HG02571 (cell line): ENCODE results near the gene PEMT.
"Not testable (repeated sequence)": the region's sequence is repeated elsewhere in the genome, so short reads cannot be mapped to it uniquely, and the experiment has no call there.

ENCODE experiments used
- ATAC-seq: cut with Tn5 transposase; IDR thresholded peaks from one replicate; pipeline ENCODE4 v1.9.1; 2021; ENCODE audit warnings: mild to moderate bottlenecking, moderate library complexity; ENCODE audit not compliant: unreplicated experiment

The PEMT gene

GRCh38 chr17:17591355-17592298 is at the start of gene PEMT:
TSS of gene PEMT (minus strand) at chr17:17591708. CDS start at chr17:17591626, 82 bp downstream.
- peak; percentile 92 for ATAC-seq

GRCh38 chr17:17639661-17640270 is 48.3 kb upstream of the PEMT start:
- not testable (repeated sequence) for ATAC-seq

GRCh38 chr17:17638467-17638866 is 47.0 kb upstream of the PEMT start:
- no peak for ATAC-seq

GRCh38 chr17:17636272-17636885 is 44.9 kb upstream of the PEMT start:
- no peak for ATAC-seq

- ATAC-seq, result not testable (repeated sequence)
Observed at GRCh38 chr17:17635537-17636271, 44.2 kb upstream of the PEMT start.

- no peak for ATAC-seq
Observed at GRCh38 chr17:17635126-17635525, 43.6 kb upstream of the PEMT start.

GRCh38 chr17:17633310-17633709 is 41.8 kb upstream of the PEMT start:
- ATAC-seq, result no peak

- not testable (repeated sequence) for ATAC-seq
Observed at GRCh38 chr17:17632690-17633089, 41.2 kb upstream of the PEMT start.

- ATAC-seq, result no peak
Observed at GRCh38 chr17:17628388-17629008, 37.0 kb upstream of the PEMT start.

GRCh38 chr17:17626840-17627239 is 35.3 kb upstream of the PEMT start:
- ATAC-seq, result no peak

GRCh38 chr17:17626151-17626805 is 34.8 kb upstream of the PEMT start:
- no peak for ATAC-seq

GRCh38 chr17:17624741-17625140 is 33.2 kb upstream of the PEMT start:
- ATAC-seq, result no peak

GRCh38 chr17:17623904-17624303 is 32.4 kb upstream of the PEMT start:
- ATAC-seq, result no peak

- no peak for ATAC-seq
Observed at GRCh38 chr17:17621254-17621653, 29.7 kb upstream of the PEMT start.

GRCh38 chr17:17613708-17614114 is 22.2 kb upstream of the PEMT start:
- ATAC-seq, result no peak

- ATAC-seq, result no peak
Observed at GRCh38 chr17:17612085-17613022, 20.8 kb upstream of the PEMT start.

- ATAC-seq, result no peak
Observed at GRCh38 chr17:17609121-17609520, 17.6 kb upstream of the PEMT start.

GRCh38 chr17:17606416-17607000 is 15.0 kb upstream of the PEMT start:
- no peak for ATAC-seq

- ATAC-seq, result no peak
Observed at GRCh38 chr17:17605729-17606088, 14.2 kb upstream of the PEMT start.
